Measurements from ENCODE around the gene SCN10A.

SCN10A gene

GRCh38 chr3:38816026-38816425, at the start of gene SCN10A:
SCN10A (minus strand) TSS chr3:38816217; CDS start chr3:38794010, 22,207 bp downstream.
- Histone ChIP-seq H3K36me3 (ENCODE audit: control insufficient read depth, low read depth, low read length) (no peaks in the 10 kb centered on the region), H3K9me3 (ENCODE audit: control insufficient read depth, low read depth, low read length) (no peaks in the 10 kb centered on the region), H3K4me1 (ENCODE audit: control insufficient read depth, low read depth, low read length) (no peaks in the 10 kb centered on the region), H3K27ac (ENCODE audit: low read length) (no peak within 1 kb of the TSS), H3K27me3 (ENCODE audit: control insufficient read depth, insufficient read depth, low read length) (no peaks in the 10 kb centered on the region), H3K4me3 (ENCODE audit: low read length) (no peak within 1 kb of the TSS), H3K9ac (ENCODE audit: low read length) (no peak within 1 kb of the TSS)

DNA sequence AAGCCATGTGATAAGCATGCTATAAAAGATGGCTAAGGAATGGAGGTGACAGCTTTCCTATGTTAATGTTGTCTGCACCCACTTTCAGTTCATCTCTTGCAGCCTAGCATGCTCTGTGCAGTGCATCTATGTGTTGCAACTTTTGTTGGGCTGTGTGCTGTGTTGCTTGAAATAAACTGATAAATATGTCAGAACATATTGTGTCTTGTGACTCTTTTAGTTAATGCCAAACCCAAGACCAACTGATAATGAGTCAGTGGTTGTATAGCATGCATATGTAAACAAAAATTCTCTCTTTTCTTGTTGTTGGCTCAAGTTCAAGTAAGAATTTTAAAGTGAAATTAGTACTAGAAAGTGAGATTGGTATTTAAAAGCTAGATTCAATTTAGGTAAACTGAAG, 37.0 kb upstream of the SCN10A start:
- no peak overlapping the region for H3K4me3 ChIP-seq (ENCODE audit: low read length)
- H3K9ac ChIP-seq (ENCODE audit: low read length), result no peak overlapping the region
- no peaks in the 10 kb centered on the region for H3K4me1 ChIP-seq (ENCODE audit: control insufficient read depth, low read depth, low read length)
- H3K36me3 ChIP-seq (ENCODE audit: control insufficient read depth, low read depth, low read length), result no peaks in the 10 kb centered on the region
- H3K9me3 ChIP-seq (ENCODE audit: control insufficient read depth, low read depth, low read length), result no peaks in the 10 kb centered on the region
- H3K27ac ChIP-seq (ENCODE audit: low read length), result no peak overlapping the region
- no peaks in the 10 kb centered on the region for H3K27me3 ChIP-seq (ENCODE audit: control insufficient read depth, insufficient read depth, low read length)

GRCh38 chr3:38843898-38844297, 27.9 kb upstream of the SCN10A start:
- no peaks in the 10 kb centered on the region for H3K9me3 ChIP-seq (ENCODE audit: control insufficient read depth, low read depth, low read length)
- H3K27me3 ChIP-seq (ENCODE audit: control insufficient read depth, insufficient read depth, low read length), result no peaks in the 10 kb centered on the region
- no peaks in the 10 kb centered on the region for H3K36me3 ChIP-seq (ENCODE audit: control insufficient read depth, low read depth, low read length)
- H3K4me3 ChIP-seq (ENCODE audit: low read length), result no peak overlapping the region
- H3K4me1 ChIP-seq (ENCODE audit: control insufficient read depth, low read depth, low read length), result no peaks in the 10 kb centered on the region
- no peak overlapping the region for H3K27ac ChIP-seq (ENCODE audit: low read length)
- H3K9ac ChIP-seq (ENCODE audit: low read length), result no peak overlapping the region

DNA sequence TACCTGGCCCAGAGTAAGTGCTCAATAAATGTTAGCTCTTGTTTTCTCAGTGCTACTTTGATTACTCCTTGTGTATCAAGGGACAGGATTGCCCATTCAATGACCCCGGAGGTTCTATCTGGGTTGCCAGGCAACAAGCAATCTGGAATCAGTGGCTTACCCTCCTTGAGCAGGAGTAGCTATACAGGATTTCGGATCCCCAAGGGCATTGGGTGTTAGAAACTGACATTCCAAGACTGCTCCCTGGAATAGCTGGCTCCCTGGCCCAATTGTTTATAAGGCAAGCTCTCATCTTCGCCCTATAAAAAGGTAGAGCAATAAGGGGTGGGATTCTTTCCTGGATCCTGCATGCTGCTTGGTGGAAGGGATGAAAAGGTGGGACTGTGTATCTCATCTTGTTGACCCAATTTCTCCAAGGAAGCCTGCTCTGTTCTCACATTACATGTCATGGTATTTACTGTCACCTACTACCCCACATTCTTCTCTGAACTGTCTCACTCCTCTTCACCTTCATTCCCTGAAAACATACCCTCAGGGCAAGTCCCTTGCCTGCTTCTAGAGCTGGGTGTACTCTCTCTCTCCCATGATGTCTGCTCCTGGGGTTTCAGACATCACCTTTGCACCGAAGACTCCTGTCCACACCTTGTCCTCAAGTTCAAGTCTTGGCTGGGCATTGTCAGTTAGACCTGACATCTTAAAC, 26.4 kb upstream of the SCN10A start:
- Histone ChIP-seq H3K27me3 (ENCODE audit: control insufficient read depth, insufficient read depth, low read length) (no peaks in the 10 kb centered on the region), H3K9me3 (ENCODE audit: control insufficient read depth, low read depth, low read length) (no peaks in the 10 kb centered on the region), H3K9ac (ENCODE audit: low read length) (no peak overlapping the region)

DNA sequence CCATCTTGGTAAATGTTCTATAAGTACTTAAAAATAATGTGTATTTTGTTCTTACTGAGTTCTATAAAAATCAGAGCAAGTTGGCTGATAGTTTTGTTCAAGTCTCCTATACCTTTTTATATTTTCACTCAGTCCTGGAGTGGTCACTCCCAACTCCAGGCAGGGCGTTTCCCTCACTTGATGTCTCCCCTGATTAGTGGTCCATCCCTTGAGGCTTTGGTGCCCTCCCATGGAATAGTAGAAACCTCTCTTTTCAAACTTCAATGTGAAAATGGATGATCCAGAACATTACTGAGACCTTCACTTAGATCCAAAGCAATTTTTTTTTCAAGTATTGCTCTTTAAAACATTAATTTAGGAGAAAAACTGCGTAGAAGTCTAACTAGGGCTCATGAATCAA, 25.0 kb upstream of the SCN10A start:
- H3K36me3 ChIP-seq (ENCODE audit: control insufficient read depth, low read depth, low read length), result no peaks in the 10 kb centered on the region
- no peak overlapping the region for H3K27ac ChIP-seq (ENCODE audit: low read length)
- no peaks in the 10 kb centered on the region for H3K27me3 ChIP-seq (ENCODE audit: control insufficient read depth, insufficient read depth, low read length)
- no peaks in the 10 kb centered on the region for H3K9me3 ChIP-seq (ENCODE audit: control insufficient read depth, low read depth, low read length)
- no peak overlapping the region for H3K9ac ChIP-seq (ENCODE audit: low read length)
- no peaks in the 10 kb centered on the region for H3K4me1 ChIP-seq (ENCODE audit: control insufficient read depth, low read depth, low read length)
- H3K4me3 ChIP-seq (ENCODE audit: low read length), result no peak overlapping the region

More for the DNA sequence above, 26.4 kb upstream of the SCN10A start:
- Histone ChIP-seq H3K36me3 (ENCODE audit: control insufficient read depth, low read depth, low read length) (no peaks in the 10 kb centered on the region), H3K4me1 (ENCODE audit: control insufficient read depth, low read depth, low read length) (no peaks in the 10 kb centered on the region), H3K4me3 (ENCODE audit: low read length) (no peak overlapping the region), H3K27ac (ENCODE audit: low read length) (no peak overlapping the region)

DNA sequence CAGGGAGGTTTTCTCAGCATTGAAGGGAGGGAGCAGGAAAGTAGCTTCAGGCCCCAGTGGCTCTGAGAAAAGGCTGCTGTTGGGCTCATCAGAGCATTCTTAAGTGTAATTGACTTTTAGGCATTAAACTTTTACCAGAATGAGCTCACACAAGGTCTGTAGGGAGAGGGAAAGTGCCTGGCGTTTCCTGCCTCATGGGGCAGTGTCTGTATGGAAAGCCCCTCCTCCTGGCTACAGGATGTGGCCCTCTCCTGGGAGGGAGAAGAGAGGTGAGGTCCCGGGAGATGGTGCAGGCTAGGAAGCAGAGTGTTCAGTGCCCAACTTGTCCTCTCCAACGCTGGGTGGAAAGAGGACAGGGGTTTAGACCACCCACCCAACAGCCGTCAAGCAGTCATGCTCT, 21.3 kb upstream of the SCN10A start:
- Histone ChIP-seq H3K4me1 (ENCODE audit: control insufficient read depth, low read depth, low read length) (peaks cover 19% of the 10 kb centered on the region), H3K27ac (ENCODE audit: low read length) (no peak overlapping the region), H3K9me3 (ENCODE audit: control insufficient read depth, low read depth, low read length) (no peaks in the 10 kb centered on the region), H3K27me3 (ENCODE audit: control insufficient read depth, insufficient read depth, low read length) (no peaks in the 10 kb centered on the region), H3K9ac (ENCODE audit: low read length) (no peak overlapping the region), H3K36me3 (ENCODE audit: control insufficient read depth, low read depth, low read length) (no peaks in the 10 kb centered on the region), H3K4me3 (ENCODE audit: low read length) (no peak overlapping the region)

- H3K4me1 ChIP-seq (ENCODE audit: control insufficient read depth, low read depth, low read length), result peaks cover 19% of the 10 kb centered on the region
- H3K9ac ChIP-seq (ENCODE audit: low read length), result no peak overlapping the region
- no peaks in the 10 kb centered on the region for H3K36me3 ChIP-seq (ENCODE audit: control insufficient read depth, low read depth, low read length)
- no peak overlapping the region for H3K27ac ChIP-seq (ENCODE audit: low read length)
- H3K27me3 ChIP-seq (ENCODE audit: control insufficient read depth, insufficient read depth, low read length), result no peaks in the 10 kb centered on the region
- no peaks in the 10 kb centered on the region for H3K9me3 ChIP-seq (ENCODE audit: control insufficient read depth, low read depth, low read length)
- no peak overlapping the region for H3K4me3 ChIP-seq (ENCODE audit: low read length)
Measured at GRCh38 chr3:38836561-38836960, 20.5 kb upstream of the SCN10A start.

DNA sequence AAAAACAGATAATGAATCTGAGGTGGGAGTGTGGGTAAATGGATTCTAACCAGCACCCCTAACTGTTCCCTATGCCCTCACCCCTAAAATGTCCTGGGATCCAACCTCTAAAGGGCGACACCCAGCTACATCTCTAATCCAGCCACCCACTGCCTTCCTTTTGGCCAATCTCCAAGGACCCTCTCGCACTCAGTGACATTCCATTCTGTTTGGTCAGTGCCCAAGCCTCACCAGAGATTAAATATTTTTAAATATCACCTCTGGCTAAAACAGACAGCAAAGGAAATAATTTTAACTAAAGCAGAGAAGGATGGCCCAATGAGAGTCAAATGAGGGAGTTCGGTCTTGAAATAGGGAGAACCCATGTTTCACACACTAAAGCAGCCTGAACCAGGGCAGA, 19.9 kb upstream of the SCN10A start:
- no peaks in the 10 kb centered on the region for H3K27me3 ChIP-seq (ENCODE audit: control insufficient read depth, insufficient read depth, low read length)
- no peak overlapping the region for H3K27ac ChIP-seq (ENCODE audit: low read length)
- peaks cover 19% of the 10 kb centered on the region for H3K4me1 ChIP-seq (ENCODE audit: control insufficient read depth, low read depth, low read length)

GRCh38 chr3:38834717-38835116, 18.7 kb upstream of the SCN10A start:
- no peak overlapping the region for H3K27ac ChIP-seq (ENCODE audit: low read length)
- no peaks in the 10 kb centered on the region for H3K27me3 ChIP-seq (ENCODE audit: control insufficient read depth, insufficient read depth, low read length)
- no peaks in the 10 kb centered on the region for H3K9me3 ChIP-seq (ENCODE audit: control insufficient read depth, low read depth, low read length)

More for the DNA sequence above, 19.9 kb upstream of the SCN10A start:
- H3K9ac ChIP-seq (ENCODE audit: low read length), result no peak overlapping the region
- H3K9me3 ChIP-seq (ENCODE audit: control insufficient read depth, low read depth, low read length), result no peaks in the 10 kb centered on the region
- H3K4me3 ChIP-seq (ENCODE audit: low read length), result no peak overlapping the region
- no peaks in the 10 kb centered on the region for H3K36me3 ChIP-seq (ENCODE audit: control insufficient read depth, low read depth, low read length)

GRCh38 chr3:38834110-38834509, 18.1 kb upstream of the SCN10A start:
- no peaks in the 10 kb centered on the region for H3K27me3 ChIP-seq (ENCODE audit: control insufficient read depth, insufficient read depth, low read length)
- no peak overlapping the region for H3K4me3 ChIP-seq (ENCODE audit: low read length)
- H3K4me1 ChIP-seq (ENCODE audit: control insufficient read depth, low read depth, low read length), result peaks cover 19% of the 10 kb centered on the region
- no peaks in the 10 kb centered on the region for H3K9me3 ChIP-seq (ENCODE audit: control insufficient read depth, low read depth, low read length)
- no peak overlapping the region for H3K27ac ChIP-seq (ENCODE audit: low read length)
- H3K9ac ChIP-seq (ENCODE audit: low read length), result no peak overlapping the region
- H3K36me3 ChIP-seq (ENCODE audit: control insufficient read depth, low read depth, low read length), result no peaks in the 10 kb centered on the region

More at GRCh38 chr3:38834717-38835116, 18.7 kb upstream of the SCN10A start:
- H3K36me3 ChIP-seq (ENCODE audit: control insufficient read depth, low read depth, low read length), result no peaks in the 10 kb centered on the region
- no peak overlapping the region for H3K4me3 ChIP-seq (ENCODE audit: low read length)
- peaks cover 19% of the 10 kb centered on the region for H3K4me1 ChIP-seq (ENCODE audit: control insufficient read depth, low read depth, low read length)
- no peak overlapping the region for H3K9ac ChIP-seq (ENCODE audit: low read length)

GRCh38 chr3:38829404-38829803, 13.4 kb upstream of the SCN10A start:
- no peak overlapping the region for H3K27ac ChIP-seq (ENCODE audit: low read length)
- no peaks in the 10 kb centered on the region for H3K27me3 ChIP-seq (ENCODE audit: control insufficient read depth, insufficient read depth, low read length)
- H3K9ac ChIP-seq (ENCODE audit: low read length), result no peak overlapping the region
- H3K9me3 ChIP-seq (ENCODE audit: control insufficient read depth, low read depth, low read length), result no peaks in the 10 kb centered on the region
- no peaks in the 10 kb centered on the region for H3K36me3 ChIP-seq (ENCODE audit: control insufficient read depth, low read depth, low read length)
- H3K4me1 ChIP-seq (ENCODE audit: control insufficient read depth, low read depth, low read length), result peaks cover 6% of the 10 kb centered on the region
- no peak overlapping the region for H3K4me3 ChIP-seq (ENCODE audit: low read length)

DNA sequence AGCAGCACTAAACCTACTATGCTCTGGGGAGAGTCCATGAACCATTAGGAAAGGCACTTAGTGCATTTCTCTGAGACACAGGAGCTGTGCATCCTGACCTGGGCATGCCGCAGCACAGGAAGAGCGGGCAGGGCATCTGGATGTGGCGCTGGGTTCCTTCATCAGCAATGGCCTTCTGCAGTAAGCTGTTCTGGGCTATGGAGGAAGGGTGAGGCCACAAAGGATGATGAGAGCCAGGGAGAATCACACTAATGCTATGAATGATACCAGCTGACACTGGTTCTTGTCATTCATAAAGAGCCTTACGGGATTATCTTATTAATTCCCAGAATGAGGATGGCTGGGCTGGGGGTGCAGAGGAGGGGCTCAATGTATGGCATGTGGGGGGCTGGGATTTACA, 12.7 kb upstream of the SCN10A start:
- Histone ChIP-seq H3K27ac (ENCODE audit: low read length) (no peak overlapping the region), H3K9ac (ENCODE audit: low read length) (no peak overlapping the region), H3K9me3 (ENCODE audit: control insufficient read depth, low read depth, low read length) (no peaks in the 10 kb centered on the region), H3K4me3 (ENCODE audit: low read length) (no peak overlapping the region), H3K27me3 (ENCODE audit: control insufficient read depth, insufficient read depth, low read length) (no peaks in the 10 kb centered on the region), H3K36me3 (ENCODE audit: control insufficient read depth, low read depth, low read length) (no peaks in the 10 kb centered on the region), H3K4me1 (ENCODE audit: control insufficient read depth, low read depth, low read length) (no peaks in the 10 kb centered on the region)

Data from iPS-18a (cell line).